HEK293T (cell line): ENCODE results near the gene ARAP2.

Experiments
- CTCF ChIA-PET: fragments of 350-600 bp; formaldehyde crosslinking; extraction: SDS; loops from one replicate; lab custom pipeline; 2021; ENCODE audit warnings: antibody characterized with exemption, inconsistent platforms; lab: Yijun Ruan, JAX
- POLR2A ChIA-PET: fragments of 350-600 bp; formaldehyde crosslinking; extraction: SDS; loops from one replicate; lab custom pipeline; 2020; ENCODE audit warnings: antibody characterized with exemption, inconsistent platforms; lab: Yijun Ruan, JAX
- DNase-seq: peaks from one replicate; pipeline ENCODE4 v3.0.0; 2012; ENCODE audit warnings: mixed read lengths; ENCODE audit errors: extremely low spot score
- ARNT ChIP-seq: fragments of 450-650 bp; IDR thresholded peaks from 2 replicates; pipeline ENCODE4 v1.6.1; 2017; ENCODE audit warnings: mild to moderate bottlenecking
- BHLHE40 ChIP-seq: fragments of 450-650 bp; IDR thresholded peaks from 2 replicates; pipeline ENCODE4 v1.6.1; 2016; ENCODE audit warnings: mild to moderate bottlenecking, moderate library complexity, borderline replicate concordance
- CTBP1 ChIP-seq: fragments of 450-650 bp; IDR thresholded peaks from 2 replicates; pipeline ENCODE4 v1.6.1; 2016; ENCODE audit warnings: borderline replicate concordance
- ELF4 ChIP-seq: fragments of 450-650 bp; IDR thresholded peaks from 2 replicates; pipeline ENCODE4 v1.6.1; 2017; ENCODE audit warnings: antibody characterized with exemption
- FOXA1 ChIP-seq: fragments of 450-650 bp; IDR thresholded peaks from 2 replicates; pipeline ENCODE4 v1.6.1; 2016; ENCODE audit warnings: mild to moderate bottlenecking
- FOXK2 ChIP-seq: fragments of 450-650 bp; IDR thresholded peaks from 2 replicates; pipeline ENCODE4 v1.6.1; 2016; ENCODE audit warnings: mild to moderate bottlenecking
- FOXM1 ChIP-seq: fragments of 450-650 bp; IDR thresholded peaks from 2 replicates; pipeline ENCODE4 v1.6.1; 2017; ENCODE audit warnings: mild to moderate bottlenecking, borderline replicate concordance
- HDGF ChIP-seq: fragments of 450-650 bp; IDR thresholded peaks from 2 replicates; pipeline ENCODE4 v1.6.1; 2017; ENCODE audit warnings: antibody characterized with exemption, borderline replicate concordance
- L3MBTL2 ChIP-seq: fragments of 450-650 bp; conservative IDR thresholded peaks from 2 replicates; pipeline ENCODE4 v1.6.1; 2016; ENCODE audit warnings: mild to moderate bottlenecking
- LEF1 ChIP-seq: fragments of 450-650 bp; IDR thresholded peaks from 2 replicates; pipeline ENCODE4 v1.6.1; 2017; ENCODE audit warnings: mild to moderate bottlenecking, borderline replicate concordance
- NFRKB ChIP-seq: fragments of 450-650 bp; IDR thresholded peaks from 2 replicates; pipeline ENCODE4 v1.6.1; 2016; ENCODE audit warnings: mild to moderate bottlenecking, moderate library complexity
- SP1 ChIP-seq: fragments of 450-650 bp; IDR thresholded peaks from 2 replicates; pipeline ENCODE4 v1.6.1; 2017
- SUZ12 ChIP-seq: fragments of 450-650 bp; IDR thresholded peaks from 2 replicates; pipeline ENCODE4 v1.6.1; 2016; ENCODE audit warnings: mild to moderate bottlenecking
- TARDBP ChIP-seq: fragments of 450-650 bp; IDR thresholded peaks from 2 replicates; pipeline ENCODE4 v1.6.1; 2016
- ZNF384 ChIP-seq: fragments of 450-650 bp; IDR thresholded peaks from 2 replicates; pipeline ENCODE4 v1.6.1; 2016
- TF ChIP-seq, protein P1 (sequence below): fragments of 450-650 bp; IDR thresholded peaks from 2 replicates; pipeline ENCODE4 v1.6.1; 2016

The ARAP2 gene

DNA sequence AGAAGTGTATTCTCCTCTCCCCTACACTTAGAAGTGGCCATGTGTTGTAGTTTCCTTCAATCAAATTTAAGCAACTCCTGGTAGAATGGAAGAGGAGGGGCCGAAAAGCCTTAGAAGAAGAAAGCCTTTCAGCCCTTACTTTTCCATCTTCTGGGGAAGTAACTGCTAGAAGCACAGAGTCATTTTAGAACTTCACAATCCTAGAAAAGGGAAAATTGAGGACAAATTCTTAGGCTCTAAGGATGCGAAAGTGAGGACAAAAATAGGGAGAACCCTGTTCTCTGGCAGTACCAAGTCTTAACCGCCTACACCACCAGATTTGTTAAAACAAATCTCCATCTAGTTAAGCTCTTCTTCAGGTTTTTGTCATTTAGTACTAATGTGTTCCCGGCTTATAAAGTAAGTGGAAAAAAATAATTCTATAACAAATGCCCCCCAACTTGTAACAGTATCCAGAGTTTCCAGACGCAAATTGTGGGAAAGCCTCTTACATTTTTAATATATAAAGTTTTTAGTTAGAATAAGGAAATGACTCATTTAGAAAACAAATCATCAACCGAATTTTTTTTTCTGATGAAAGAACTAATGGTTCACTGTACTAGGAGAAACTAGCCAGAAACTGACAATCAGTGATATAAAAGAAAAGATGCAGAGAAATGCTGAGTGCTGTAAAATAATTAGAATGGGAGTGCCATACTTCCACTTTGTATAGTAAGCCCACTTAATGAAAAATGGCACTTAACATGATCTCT lies 76.0 kb downstream of the ARAP2 start:
- no peak for DNase-seq
- no peak for TF ChIP-seq LEF1
- TF ChIP-seq SUZ12, result no peak
- TF ChIP-seq TARDBP, result no peak
- TF ChIP-seq ELF4, result no peak
- POLR2A ChIA-PET, result no interaction called here
- CTCF ChIA-PET, result no interaction called here

GRCh38 chr4:36165631-36166005 lies 78.7 kb downstream of the ARAP2 start:
- CTCF ChIA-PET, result no interaction called here
- TF ChIP-seq SUZ12 (no peak), TARDBP (no peak), FOXM1 (no peak)
- DNase-seq, result no peak
- POLR2A ChIA-PET, result no interaction called here

- ChIA-PET CTCF (interaction anchor here (0.6 kb wide), 1 partner anchor 152 kb away, joined by 3 read pairs; no protein-coding TSS in a partner anchor), POLR2A (no interaction called here)
- no peak for DNase-seq
- TF ChIP-seq ZNF384, result no peak
These were observed 79.2 kb downstream of the ARAP2 start for GRCh38 chr4:36164900-36165630.

GRCh38 chr4:36163198-36163597 lies 81.1 kb downstream of the ARAP2 start:
- CTCF ChIA-PET, result no interaction called here
- POLR2A ChIA-PET, result no interaction called here
- TF ChIP-seq LEF1, result no peak
- TF ChIP-seq TARDBP, result no peak
- TF ChIP-seq SP1, result no peak
- TF ChIP-seq NFRKB, result no peak
- TF ChIP-seq ZNF384, result no peak
- TF ChIP-seq, protein P1, sequence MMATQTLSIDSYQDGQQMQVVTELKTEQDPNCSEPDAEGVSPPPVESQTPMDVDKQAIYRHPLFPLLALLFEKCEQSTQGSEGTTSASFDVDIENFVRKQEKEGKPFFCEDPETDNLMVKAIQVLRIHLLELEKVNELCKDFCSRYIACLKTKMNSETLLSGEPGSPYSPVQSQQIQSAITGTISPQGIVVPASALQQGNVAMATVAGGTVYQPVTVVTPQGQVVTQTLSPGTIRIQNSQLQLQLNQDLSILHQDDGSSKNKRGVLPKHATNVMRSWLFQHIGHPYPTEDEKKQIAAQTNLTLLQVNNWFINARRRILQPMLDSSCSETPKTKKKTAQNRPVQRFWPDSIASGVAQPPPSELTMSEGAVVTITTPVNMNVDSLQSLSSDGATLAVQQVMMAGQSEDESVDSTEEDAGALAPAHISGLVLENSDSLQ, result no peak
- TF ChIP-seq FOXA1, result no peak
- TF ChIP-seq FOXK2, result no peak
- no peak for TF ChIP-seq SUZ12
- TF ChIP-seq L3MBTL2, result no peak
- no peak for TF ChIP-seq BHLHE40
- no peak for TF ChIP-seq FOXM1
- TF ChIP-seq ARNT, result no peak
- no peak for TF ChIP-seq CTBP1
- TF ChIP-seq ELF4, result no peak
- no peak for TF ChIP-seq HDGF
- no peak for DNase-seq

- no peak for DNase-seq
- ChIA-PET POLR2A (no interaction called here), CTCF (no interaction called here)
- TF ChIP-seq SUZ12, result no peak
- TF ChIP-seq ZNF384, result no peak
- no peak for TF ChIP-seq TARDBP
- TF ChIP-seq FOXA1, result no peak
- no peak for TF ChIP-seq NFRKB
- TF ChIP-seq FOXM1, result no peak
- no peak for TF ChIP-seq ARNT
- TF ChIP-seq L3MBTL2, result no peak
- TF ChIP-seq ELF4, result no peak
- no peak for TF ChIP-seq BHLHE40
- no peak for TF ChIP-seq LEF1
- no peak for TF ChIP-seq HDGF
- TF ChIP-seq CTBP1, result no peak
- TF ChIP-seq FOXK2, result no peak
- TF ChIP-seq, protein P1, result no peak
- TF ChIP-seq SP1, result no peak
These were observed 85.1 kb downstream of the ARAP2 start for GRCh38 chr4:36159208-36159607.

GRCh38 chr4:36152735-36153134 lies 91.6 kb downstream of the ARAP2 start:
- DNase-seq, result no peak
- CTCF ChIA-PET, result no interaction called here
- POLR2A ChIA-PET, result no interaction called here
- TF ChIP-seq CTBP1 (no peak), FOXM1 (no peak), ARNT (no peak), TARDBP (no peak), HDGF (no peak), ELF4 (no peak), SP1 (no peak)

DNA sequence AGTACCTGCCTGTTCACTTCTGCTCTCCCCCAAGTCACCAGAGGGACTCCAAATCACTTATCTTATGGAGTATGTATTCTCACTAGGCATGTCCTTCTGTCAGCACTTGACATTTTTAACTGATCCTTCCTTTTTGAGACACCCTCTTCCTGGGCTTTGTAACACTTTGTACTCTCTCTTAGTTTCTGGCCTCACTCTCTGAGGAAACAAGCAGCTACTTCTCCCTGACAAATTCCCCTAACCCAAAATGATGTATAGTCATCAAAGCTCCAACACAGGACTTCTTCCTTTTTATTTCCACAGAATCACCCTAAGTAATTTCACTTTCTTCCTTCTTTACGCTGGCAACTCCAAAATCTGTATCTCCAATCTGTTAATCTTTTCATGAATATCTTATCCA lies 101.8 kb downstream of the ARAP2 start:
- TF ChIP-seq FOXA1 (no peak), ARNT (no peak), ELF4 (no peak), CTBP1 (no peak), TARDBP (no peak), SUZ12 (no peak), SP1 (no peak), HDGF (no peak), ZNF384 (no peak), FOXK2 (no peak), BHLHE40 (no peak), NFRKB (no peak), L3MBTL2 (no peak), LEF1 (no peak), FOXM1 (no peak)
- TF ChIP-seq, protein P1, result no peak
- DNase-seq, result no peak
- POLR2A ChIA-PET, result interaction anchor here (0.9 kb wide), 1 partner anchor 9 kb away, joined by 3 read pairs; no protein-coding TSS in a partner anchor
- CTCF ChIA-PET, result no interaction called here
